ENCODE results near the gene FHAD1. TPM values are rescaled to one million over a fixed set of nuclear protein-coding genes. Genes with fewer than 3 reads are reported as not detected.
A peak's percentile ranks its signal among the peaks of the same experiment; 100 is the strongest.
"Not testable (repeated sequence)": the region's sequence is repeated elsewhere in the genome, so short reads cannot be mapped to it uniquely, and the experiment has no call there.

FHAD1 gene
- total RNA-seq, 4 donors from 2014 or later = 0.95 to 1.7 TPM; not detected in 2

DNA sequence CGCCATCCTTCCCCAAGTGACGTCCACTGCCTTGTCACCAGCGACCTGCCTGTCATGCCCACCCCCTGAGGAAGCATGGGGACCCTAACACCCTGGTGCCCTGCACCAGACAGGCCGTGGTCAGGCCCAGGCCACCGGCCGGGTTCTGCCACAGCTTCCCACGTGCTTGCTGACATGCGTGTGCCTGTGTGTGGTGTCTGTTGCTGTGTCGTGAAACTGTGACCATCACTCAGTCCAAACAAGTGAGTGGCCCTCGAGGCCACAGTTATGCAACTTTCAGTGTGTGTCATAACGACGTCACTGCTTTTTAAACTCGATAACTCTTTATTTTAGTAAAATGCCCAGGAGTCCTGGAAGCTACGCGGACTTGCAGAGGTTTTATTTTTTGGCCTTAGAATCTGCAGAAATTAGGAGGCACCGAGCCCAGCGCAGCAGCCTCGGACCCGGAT is 182.7 kb downstream of the FHAD1 start:
- H3K9me3 ChIP-seq = no peaks in the 10 kb centered on the region
- no peak for TF ChIP-seq POLR2A (IDR thresholded peaks at IDR 0.05)
- TF ChIP-seq, protein P1, sequence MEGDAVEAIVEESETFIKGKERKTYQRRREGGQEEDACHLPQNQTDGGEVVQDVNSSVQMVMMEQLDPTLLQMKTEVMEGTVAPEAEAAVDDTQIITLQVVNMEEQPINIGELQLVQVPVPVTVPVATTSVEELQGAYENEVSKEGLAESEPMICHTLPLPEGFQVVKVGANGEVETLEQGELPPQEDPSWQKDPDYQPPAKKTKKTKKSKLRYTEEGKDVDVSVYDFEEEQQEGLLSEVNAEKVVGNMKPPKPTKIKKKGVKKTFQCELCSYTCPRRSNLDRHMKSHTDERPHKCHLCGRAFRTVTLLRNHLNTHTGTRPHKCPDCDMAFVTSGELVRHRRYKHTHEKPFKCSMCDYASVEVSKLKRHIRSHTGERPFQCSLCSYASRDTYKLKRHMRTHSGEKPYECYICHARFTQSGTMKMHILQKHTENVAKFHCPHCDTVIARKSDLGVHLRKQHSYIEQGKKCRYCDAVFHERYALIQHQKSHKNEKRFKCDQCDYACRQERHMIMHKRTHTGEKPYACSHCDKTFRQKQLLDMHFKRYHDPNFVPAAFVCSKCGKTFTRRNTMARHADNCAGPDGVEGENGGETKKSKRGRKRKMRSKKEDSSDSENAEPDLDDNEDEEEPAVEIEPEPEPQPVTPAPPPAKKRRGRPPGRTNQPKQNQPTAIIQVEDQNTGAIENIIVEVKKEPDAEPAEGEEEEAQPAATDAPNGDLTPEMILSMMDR (IDR thresholded peaks at IDR 0.05) = no peak
- H3K4me3 ChIP-seq = no peak overlapping the region
- H3K27ac ChIP-seq = peak overlapping the region in 2 of 4 donors; percentile 17 to 37
- peaks cover 0 to 38% (median 10%) of the 10 kb centered on the region in 4 donors for H3K4me1 ChIP-seq
- peaks cover 0 to 47% (median 0%) of the 10 kb centered on the region in 3 donors for H3K36me3 ChIP-seq
- no peaks in the 10 kb centered on the region for H3K27me3 ChIP-seq
- DNase-seq = no peak

DNA sequence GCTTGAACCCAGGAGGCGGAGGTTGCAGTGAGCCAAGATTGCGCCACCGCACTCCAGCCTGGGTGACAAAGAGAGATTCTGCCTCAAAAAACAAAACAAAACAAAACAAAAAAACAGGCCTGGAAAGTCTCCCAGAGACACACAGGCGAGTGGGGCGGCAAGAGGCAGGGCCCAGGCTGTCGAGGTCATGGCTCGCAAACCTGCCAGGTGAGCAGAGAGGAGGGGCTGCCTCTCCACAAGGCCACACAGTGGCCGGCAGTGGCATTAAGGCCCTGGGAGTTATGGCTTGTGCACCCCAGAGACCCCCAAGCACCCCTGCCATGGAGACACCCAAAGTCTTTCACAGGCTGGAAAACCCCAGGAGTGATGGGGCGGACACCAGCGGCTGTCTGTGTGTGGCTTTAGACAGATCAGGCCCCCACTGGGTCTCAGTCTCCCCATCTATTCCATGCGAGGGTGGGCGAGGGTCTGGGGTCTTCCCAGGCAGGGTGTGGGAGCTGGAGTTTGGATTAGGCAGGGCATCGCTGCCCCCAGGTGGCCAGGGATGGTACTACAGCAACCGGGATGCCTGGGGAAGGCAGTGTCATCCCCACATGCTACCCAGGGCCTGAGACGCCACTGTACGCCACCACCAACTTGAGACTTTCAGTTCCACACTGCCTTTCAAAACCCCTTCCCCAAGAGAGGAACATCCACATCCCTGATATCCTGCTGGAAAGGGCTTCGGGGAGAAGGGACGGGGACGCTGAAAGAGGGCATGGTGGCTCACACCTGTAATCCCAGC is 184.0 kb downstream of the FHAD1 start:
- peak overlapping the region in 2 of 4 donors; percentile 5 to 17 for H3K27ac ChIP-seq
- DNase-seq = peak; percentile 62 to 88 (median 87)
- no peak overlapping the region for H3K4me3 ChIP-seq
- H3K4me1 ChIP-seq = peaks cover 0 to 26% (median 4%) of the 10 kb centered on the region in 4 donors
- H3K27me3 ChIP-seq = no peaks in the 10 kb centered on the region
- H3K36me3 ChIP-seq = peaks cover 0 to 41% (median 0%) of the 10 kb centered on the region in 3 donors
- TF ChIP-seq, protein P1 (IDR thresholded peaks at IDR 0.05) = peak; percentile 73 to 97 (median 95)
- no peak for TF ChIP-seq POLR2A (IDR thresholded peaks at IDR 0.05)
- no peaks in the 10 kb centered on the region for H3K9me3 ChIP-seq

DNA sequence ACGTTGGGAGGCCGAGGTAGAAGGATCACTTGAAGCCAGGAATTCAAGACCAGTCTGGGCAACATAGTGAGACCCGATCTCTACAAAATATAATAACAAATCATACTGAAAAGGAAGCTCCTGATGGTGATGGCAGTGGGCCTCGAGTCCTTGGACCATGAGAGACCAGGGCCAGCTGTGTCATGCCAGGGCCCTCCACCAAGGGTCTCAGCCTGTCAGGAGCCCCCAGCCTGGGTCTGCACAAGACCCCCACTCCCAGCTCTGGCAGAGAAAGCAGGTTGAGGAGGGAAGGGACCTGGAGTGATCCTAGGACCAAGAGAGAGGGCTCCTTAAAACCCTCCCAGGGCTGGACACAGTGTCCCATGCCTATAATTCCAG is 184.5 kb downstream of the FHAD1 start:
- Histone ChIP-seq H3K36me3 (peaks cover 0 to 36% (median 0%) of the 10 kb centered on the region in 3 donors), H3K27me3 (no peaks in the 10 kb centered on the region), H3K4me3 (no peak overlapping the region), H3K9me3 (no peaks in the 10 kb centered on the region), H3K27ac (no peak overlapping the region), H3K4me1 (peaks cover 0 to 20% (median 3%) of the 10 kb centered on the region in 4 donors)
- no peak for TF ChIP-seq POLR2A (IDR thresholded peaks at IDR 0.05)
- TF ChIP-seq, protein P1 (IDR thresholded peaks at IDR 0.05) = no peak
- no peak for DNase-seq

DNA sequence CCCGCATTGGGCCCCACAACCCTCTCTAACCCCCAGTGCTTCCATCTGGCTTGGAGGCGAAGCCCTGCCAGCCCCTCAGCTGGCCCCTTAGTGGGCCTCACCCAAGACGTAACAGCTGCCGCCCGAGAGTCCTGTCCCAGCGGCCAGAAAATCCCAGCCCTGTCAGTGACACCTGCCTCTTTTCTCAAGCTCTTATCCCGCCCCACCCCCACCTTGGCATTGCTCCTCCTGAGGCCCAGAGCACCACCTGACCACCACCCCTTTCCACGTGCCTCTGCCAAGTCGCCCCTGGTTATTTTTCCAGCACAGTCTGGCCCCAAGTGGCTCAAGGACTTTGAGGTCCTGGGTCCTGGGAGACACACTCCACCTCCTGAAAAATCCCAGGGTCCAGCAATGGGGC is 185.3 kb downstream of the FHAD1 start:
- Histone ChIP-seq H3K27ac (peak overlapping the region in 1 of 4 donors; percentile 9), H3K4me3 (no peak overlapping the region), H3K4me1 (peaks cover 0 to 12% (median under 1%) of the 10 kb centered on the region in 4 donors), H3K36me3 (peaks cover 0 to 31% (median 0%) of the 10 kb centered on the region in 3 donors), H3K27me3 (no peaks in the 10 kb centered on the region), H3K9me3 (no peaks in the 10 kb centered on the region)
- TF ChIP-seq POLR2A (IDR thresholded peaks at IDR 0.05) = no peak
- TF ChIP-seq, protein P1 (IDR thresholded peaks at IDR 0.05) = no peak
- peak in 1 of 3 donors; percentile 69 for DNase-seq

DNA sequence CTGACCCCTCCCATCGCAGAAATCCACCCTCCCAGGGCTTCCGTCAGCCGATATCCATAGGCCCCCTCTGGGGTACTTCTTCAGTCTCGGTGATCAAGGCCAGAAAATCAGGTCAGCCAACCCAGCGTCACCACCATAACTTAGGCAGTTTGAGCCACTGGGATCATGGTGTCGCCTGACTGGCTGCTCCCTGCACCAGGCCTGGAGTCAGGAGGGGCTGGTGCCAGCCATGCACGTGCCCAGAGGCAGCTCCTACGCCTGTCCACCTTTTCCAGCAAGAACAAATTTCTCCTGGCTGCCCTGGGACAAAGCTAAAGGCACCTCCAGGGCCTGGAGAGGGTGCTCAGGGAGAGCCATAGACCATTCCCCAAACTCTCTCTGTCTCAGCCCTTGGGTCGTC is 186.4 kb downstream of the FHAD1 start:
- Histone ChIP-seq H3K36me3 (peaks cover 0 to 21% (median 0%) of the 10 kb centered on the region in 3 donors), H3K9me3 (no peaks in the 10 kb centered on the region), H3K4me1 (peaks cover 0 to 8% (median 0%) of the 10 kb centered on the region in 4 donors), H3K4me3 (no peak overlapping the region), H3K27me3 (no peaks in the 10 kb centered on the region), H3K27ac (no peak overlapping the region)
- DNase-seq = no peak
- no peak for TF ChIP-seq POLR2A (IDR thresholded peaks at IDR 0.05)
- TF ChIP-seq, protein P1 (IDR thresholded peaks at IDR 0.05) = no peak

- not testable (repeated sequence) for DNase-seq, H3K9me3 ChIP-seq, H3K4me1 ChIP-seq, H3K4me3 ChIP-seq, H3K27me3 ChIP-seq, H3K27ac ChIP-seq, H3K36me3 ChIP-seq
Measured at GRCh38 chr1:15434739-15435138, 187.7 kb downstream of the FHAD1 start.

Measured in Peyer's patch (tissue), 4 donors.